NCI-H1048 (cell line): ENCODE results near the gene PCSK6.
"Not testable (repeated sequence)": the region's sequence is repeated elsewhere in the genome, so short reads cannot be mapped to it uniquely, and the experiment has no call there.

Experiments
- DNase-seq: peaks from one replicate; lab custom pipeline; 2025; lab: John Stamatoyannopoulos, UW

PCSK6 gene

DNA sequence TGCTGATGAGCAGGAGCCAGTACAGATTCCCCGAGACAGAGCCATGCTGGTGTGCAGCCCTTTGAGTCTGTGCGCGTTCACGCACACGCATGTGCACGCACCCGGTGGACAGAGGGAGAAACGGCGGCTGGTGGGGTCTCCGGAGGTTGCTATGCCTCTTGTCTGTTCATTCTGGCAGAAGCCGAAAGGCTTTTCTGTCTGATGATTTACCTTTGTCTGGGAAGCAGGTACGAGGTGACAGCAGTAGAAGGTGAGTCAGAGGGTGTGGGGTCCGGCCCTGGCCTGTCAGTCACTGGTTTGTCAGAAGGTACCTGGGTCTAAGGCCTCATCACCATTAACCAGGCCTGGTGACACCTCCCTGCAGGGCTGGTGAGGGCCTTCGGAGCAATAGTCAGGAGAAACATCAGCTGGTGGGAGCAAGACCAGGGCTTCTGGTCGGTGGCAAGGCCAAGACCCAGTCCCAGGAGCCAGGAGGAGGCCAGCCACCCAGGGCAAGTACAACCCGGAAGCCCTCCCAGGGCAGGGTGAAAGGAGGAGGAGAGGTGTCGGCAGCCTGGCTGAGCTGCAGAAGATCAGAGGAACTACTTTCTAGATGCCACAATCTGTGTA is 7.5 kb downstream of the PCSK6 start:
- no peak for DNase-seq

- no peak for DNase-seq
These were observed 8.2 kb downstream of the PCSK6 start for GRCh38 chr15:101481381-101481705.

GRCh38 chr15:101480613-101481380 is 8.7 kb downstream of the PCSK6 start:
- DNase-seq: no peak

DNA sequence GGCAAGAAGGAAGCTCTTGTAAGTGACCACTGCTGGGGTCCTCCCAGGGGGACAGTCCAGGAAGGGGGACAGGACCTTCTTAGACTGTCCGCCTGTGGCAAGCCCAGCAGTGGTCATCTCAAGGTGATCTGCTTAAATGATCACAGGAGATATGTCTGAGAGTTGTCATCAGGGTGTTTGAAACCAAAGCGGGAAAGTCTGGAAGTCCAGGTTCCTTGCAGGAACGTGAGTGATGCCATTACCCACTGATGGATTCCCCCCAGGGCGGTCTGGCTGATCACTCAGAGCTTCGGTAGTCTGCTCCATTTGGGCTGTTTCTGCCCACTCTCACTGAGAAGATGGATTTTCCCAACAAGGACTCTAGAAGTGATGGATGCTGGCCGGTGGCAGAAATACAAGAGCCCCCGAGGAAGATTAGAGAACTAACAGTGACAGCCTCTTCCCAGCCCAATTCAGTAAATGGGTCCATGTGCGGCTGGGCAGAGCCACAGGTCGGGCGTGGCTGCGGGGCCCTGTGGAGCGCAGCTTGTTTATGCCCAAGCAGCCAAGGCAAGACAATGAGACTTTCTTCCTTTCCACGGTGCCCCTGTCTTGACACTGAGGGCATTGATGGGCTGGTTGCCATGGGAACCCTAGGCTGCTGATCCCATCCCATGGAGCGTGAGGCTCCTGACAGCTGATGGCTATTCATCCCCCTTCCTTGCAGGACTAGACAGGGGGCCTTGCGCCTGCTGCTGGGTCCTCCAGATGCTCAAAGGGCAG is 9.5 kb downstream of the PCSK6 start:
- DNase-seq: no peak

DNA sequence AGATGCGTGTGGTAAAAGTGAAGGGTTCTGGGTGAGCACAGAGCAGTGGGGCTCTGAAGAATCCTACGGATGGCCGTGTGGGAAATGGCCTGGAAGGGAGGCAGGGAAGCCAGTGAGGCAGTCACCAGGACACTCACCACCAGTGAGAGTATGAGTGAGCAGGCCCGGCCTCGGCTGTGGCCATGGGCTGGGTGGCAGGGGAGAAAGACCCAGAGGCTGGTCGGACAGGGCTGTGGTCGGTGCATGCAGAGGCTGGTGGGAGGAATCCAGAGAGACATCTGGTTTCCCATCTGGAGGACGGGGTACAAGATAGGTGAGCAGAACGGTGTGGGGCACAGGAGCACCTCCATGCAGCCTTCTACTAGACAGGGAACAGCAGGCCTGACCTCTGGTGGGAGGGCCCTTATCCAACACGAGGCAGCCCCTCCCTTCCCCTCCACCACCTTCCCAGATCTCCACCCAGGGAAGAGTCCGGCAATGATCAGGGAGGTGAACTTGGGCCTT is 10.1 kb downstream of the PCSK6 start:
- no peak for DNase-seq

- DNase-seq: no peak
These were observed 10.7 kb downstream of the PCSK6 start for GRCh38 chr15:101478701-101479341.

- DNase-seq: no peak
These were observed 11.6 kb downstream of the PCSK6 start for GRCh38 chr15:101477851-101478362.

DNA sequence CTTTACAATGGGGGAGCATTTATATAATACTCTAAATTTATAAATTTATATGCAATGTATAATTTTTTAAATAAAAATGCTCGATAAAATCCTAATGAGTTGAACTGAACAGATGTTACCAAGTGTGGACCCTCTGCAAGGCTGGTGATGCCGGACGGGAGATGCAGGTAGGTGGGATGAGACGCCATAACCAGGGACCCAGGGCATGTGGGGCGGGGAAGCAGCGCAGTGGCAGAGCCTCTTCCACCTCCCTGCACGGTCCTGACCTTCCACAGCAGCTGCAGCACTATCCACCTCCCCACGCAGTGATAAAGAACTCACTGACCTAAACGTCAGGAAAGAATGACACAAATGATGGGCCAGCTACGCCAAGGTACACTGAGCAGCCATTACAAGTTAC is 12.8 kb downstream of the PCSK6 start:
- no peak for DNase-seq

DNA sequence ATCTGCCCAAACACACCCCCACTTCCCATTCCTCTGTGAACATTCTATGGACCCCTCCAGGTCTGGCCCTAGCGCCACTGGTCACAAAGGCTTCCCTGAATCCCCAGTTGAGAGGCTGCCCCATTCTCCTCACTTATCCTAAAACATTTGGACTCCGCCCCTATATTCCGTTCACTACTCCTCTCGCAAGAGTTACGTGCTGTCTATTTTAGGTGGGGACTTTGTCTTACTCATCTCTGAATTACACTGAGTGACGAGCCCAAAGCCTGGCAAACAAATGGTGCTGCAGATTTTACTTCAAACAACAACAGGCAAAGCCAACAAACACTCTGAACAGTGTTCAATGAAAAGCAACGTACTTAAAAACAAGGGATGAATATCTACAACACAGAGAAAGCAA is 14.5 kb downstream of the PCSK6 start:
- DNase-seq: no peak

- DNase-seq: no peak
These were observed 15.3 kb downstream of the PCSK6 start for GRCh38 chr15:101474233-101474632.

- DNase-seq: no peak
These were observed 17.5 kb downstream of the PCSK6 start for GRCh38 chr15:101472033-101472432.

DNA sequence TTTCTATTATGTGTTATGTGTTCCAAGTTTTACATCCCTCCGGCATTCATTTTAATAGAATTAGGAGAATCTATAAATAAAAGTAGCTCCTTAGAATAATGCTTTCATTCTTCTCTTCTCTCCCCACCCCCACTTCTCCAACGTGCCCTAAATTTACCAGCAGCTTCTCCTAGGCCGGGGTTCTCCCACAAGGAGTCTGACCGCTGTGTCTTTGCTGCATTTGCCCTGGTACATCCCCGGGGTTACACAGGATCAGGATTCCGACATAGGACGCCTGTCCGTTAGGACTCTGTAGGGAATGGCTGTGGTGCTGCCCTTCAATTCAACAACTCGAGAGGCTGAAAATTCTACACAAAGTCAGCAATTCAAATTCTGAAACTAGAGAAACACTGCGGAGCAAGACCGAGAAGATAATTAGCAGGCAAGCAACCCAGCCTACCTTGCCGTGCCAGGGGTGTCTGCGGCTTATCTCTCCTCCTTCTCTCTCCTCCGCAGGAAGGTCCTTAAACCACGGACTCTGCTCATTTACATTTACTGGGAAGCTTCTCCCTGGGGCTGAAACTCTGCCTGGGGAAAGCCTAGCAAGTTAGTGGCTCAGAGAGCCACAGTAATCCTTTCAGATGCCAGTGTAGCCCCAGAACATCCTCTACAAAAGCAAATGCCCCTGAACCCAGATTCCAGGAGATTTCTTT is 18.8 kb downstream of the PCSK6 start:
- no peak for DNase-seq

- DNase-seq: no peak
These were observed 19.8 kb downstream of the PCSK6 start for GRCh38 chr15:101469520-101470288.

GRCh38 chr15:101466188-101466587 is 23.3 kb downstream of the PCSK6 start:
- DNase-seq: no peak

GRCh38 chr15:101464999-101465669 is 24.4 kb downstream of the PCSK6 start:
- no peak for DNase-seq

- DNase-seq: no peak
These were observed 25.1 kb downstream of the PCSK6 start for GRCh38 chr15:101464256-101464998.

DNA sequence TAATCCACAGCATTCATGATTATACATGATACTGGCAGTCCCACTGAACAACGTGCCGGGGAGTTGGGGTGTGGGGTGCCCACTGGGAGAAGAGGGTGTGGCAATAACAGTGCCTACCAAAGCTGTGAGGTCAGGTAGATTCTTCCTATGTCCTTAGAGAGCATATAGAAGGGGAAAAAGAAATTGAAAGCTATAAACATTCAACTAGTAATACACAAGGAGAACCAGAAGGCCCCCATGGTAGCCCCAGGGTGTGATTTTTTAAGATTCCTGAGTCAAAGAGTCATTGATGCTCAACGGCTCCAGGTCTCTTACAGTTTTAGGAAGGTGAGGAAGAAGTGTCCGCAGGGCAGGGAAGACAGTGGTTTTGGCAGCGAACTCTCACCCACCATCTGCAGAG is 25.8 kb downstream of the PCSK6 start:
- not testable (repeated sequence) for DNase-seq

DNA sequence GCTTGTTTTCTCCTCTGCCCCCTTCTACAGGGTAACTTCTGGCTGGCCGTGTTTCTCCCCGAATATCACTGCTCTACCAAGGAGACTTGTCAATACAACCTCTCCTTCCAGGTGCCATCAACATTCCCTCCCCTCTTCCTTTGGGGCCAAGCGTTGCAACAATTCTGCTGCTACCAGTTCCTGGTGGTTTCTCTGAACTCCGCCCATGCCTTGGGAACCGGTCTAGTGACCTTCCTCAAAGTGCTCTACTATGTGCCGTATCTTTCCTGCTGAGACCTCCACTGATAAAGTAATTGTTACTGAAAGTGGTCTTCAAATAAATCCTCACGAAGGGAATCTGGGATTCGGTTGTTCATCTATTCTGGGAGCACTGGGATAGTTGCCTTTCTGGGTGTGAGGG is 26.2 kb downstream of the PCSK6 start:
- DNase-seq: no peak

DNA sequence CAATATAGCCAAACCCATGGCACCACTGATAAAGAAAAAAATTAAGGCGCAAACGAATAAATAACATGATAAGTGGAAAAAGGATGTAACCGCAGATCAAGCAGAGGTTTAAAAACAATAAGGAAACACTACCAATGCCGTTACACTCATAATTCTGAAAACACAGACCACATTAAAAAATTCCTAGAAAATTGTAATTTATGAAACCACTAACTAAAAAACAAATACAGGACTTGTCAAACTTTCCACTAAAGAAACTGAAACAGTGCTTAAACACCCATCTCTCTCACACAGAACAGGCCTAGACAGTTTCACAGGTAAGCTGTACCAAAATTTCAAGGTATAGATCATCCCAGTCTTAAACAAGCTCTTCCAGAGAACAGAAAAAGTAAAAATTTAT is 28.4 kb downstream of the PCSK6 start:
- no peak for DNase-seq
